ENCODE data around the gene ANTXR2. TPM values are rescaled to one million over a fixed set of nuclear protein-coding genes. Genes with fewer than 3 reads are reported as not detected.

ANTXR2 gene
- total and polyA plus RNA-seq, 2 of the 13 experiments (the other 11 are each of a cell fraction or from before 2014, with no cell fraction given): 4.6 to 14.5 TPM

GRCh38 chr4:80077639-80078038, 4.6 kb upstream of the ANTXR2 start:
- 30% methylated on average over 5 of the region's 5 CpGs for WGBS (ENCODE audit: low lambda C conversion rate)
- H3K4me1 ChIP-seq (ENCODE audit: insufficient read depth, low read length): peaks cover 10% of the 10 kb centered on the region
- H3K79me2 ChIP-seq (ENCODE audit: insufficient read depth, low read length): no peaks in the 10 kb centered on the region
- intact Hi-C loops (cut with micrococcal nuclease; ENCODE audit: unreplicated experiment) (no loop called here), in situ Hi-C loops (cut with HindIII; ENCODE audit: extremely low pct_ligation_motif_present, low pct_unique_long_range_greater_than_20kb) (loop anchor here (10.0 kb wide), 1 partner anchor 163 kb away; no protein-coding TSS in a partner anchor)
- H3K36me3 ChIP-seq (replicated peaks in 1 of 2; ENCODE audit: control insufficient read depth in 1 of 2, insufficient read depth in 2 of 2, low read length in 2 of 2): no peaks in the 10 kb centered on the region
- no peak overlapping the region for H2AFZ ChIP-seq (ENCODE audit: low read length)
- POLR2A ChIA-PET: no interaction called here
- no peak for FAIRE-seq
- no peaks in the 10 kb centered on the region for H3K27me3 ChIP-seq (ENCODE audit: control insufficient read depth in 1 of 2, insufficient read depth in 2 of 2, low read length in 2 of 2)
- H3K4me2 ChIP-seq (ENCODE audit: low read depth, low read length): no peak overlapping the region
- TF ChIP-seq PATZ1 (CRISPR knock-in tag; IDR thresholded peaks at IDR 0.05) (no peak), E2F5 (CRISPR knock-in tag; conservative IDR thresholded peaks at IDR 0.05) (no peak), TOPORS (CRISPR knock-in tag; IDR thresholded peaks at IDR 0.05) (no peak), THAP8 (CRISPR knock-in tag; IDR thresholded peaks at IDR 0.05; ENCODE audit: borderline replicate concordance) (no peak), NPAS2 (CRISPR knock-in tag; IDR thresholded peaks at IDR 0.05; ENCODE audit: borderline replicate concordance) (no peak), KDM2A (CRISPR knock-in tag; IDR thresholded peaks at IDR 0.05; ENCODE audit: borderline replicate concordance, low read depth) (no peak), ARHGAP35 (CRISPR knock-in tag; IDR thresholded peaks at IDR 0.05; ENCODE audit: borderline replicate concordance) (no peak), ZNF749 (CRISPR knock-in tag; IDR thresholded peaks at IDR 0.05; ENCODE audit: borderline replicate concordance) (no peak), REL (CRISPR knock-in tag; conservative IDR thresholded peaks at IDR 0.05) (no peak), TMF1 (CRISPR knock-in tag; IDR thresholded peaks at IDR 0.05; ENCODE audit: low read depth) (no peak)
- no TSS peak for BruUV-seq (replicated peaks)
- no peak for DNase-seq (ENCODE audit: low spot score)
- H3K27ac ChIP-seq (ENCODE audit: extremely low read length, insufficient read depth, low read length): no peak overlapping the region
- no peaks in the 10 kb centered on the region for H3K9me3 ChIP-seq (ENCODE audit: low read length)
- no peak overlapping the region for H3K9ac ChIP-seq (ENCODE audit: insufficient read depth, low read depth, low read length)
- CTCF ChIA-PET (ENCODE audit: low intra/inter-chr PET ratio, low total read pairs): no interaction called here
- H3K4me3 ChIP-seq (replicated peaks in 1 of 3; ENCODE audit: insufficient read depth in 1 of 3, low read depth in 2 of 3, low read length in 3 of 3): no peak overlapping the region
- no peak for ATAC-seq
- no peaks in the 10 kb centered on the region for H4K20me1 ChIP-seq (ENCODE audit: insufficient read depth, low read length)

All from HepG2 (cell line).